PC-3 (cell line): ENCODE results near the gene CERS6. TPM values are rescaled to one million over a fixed set of nuclear protein-coding genes. Genes with fewer than 3 reads are reported as not detected.

Source experiments
- ATAC-seq: fragments of 200-7000 bp; cut with Tn5 transposase; 2 replicates; pipeline ENCODE4 v1.9.1; 2020; ENCODE audit warnings: mild to moderate bottlenecking, moderate library complexity
- BruUV-seq: library from RNA; stranded (reverse); fragments of 400-500 nt; replicated peaks from 2 replicates; lab custom pipeline; 2021; lab: Mats Ljungman, UMichigan
- CTCF ChIA-PET: fragments of 300-600 bp; sonication (Branson Sonifier 250); formaldehyde crosslinking; loops from one replicate; lab custom pipeline; 2022; ENCODE audit warnings: antibody characterized with exemption; lab: Charles Lee
- POLR2A ChIA-PET: fragments of 300-600 bp; sonication (Branson Sonifier 250); formaldehyde crosslinking; loops from one replicate; lab custom pipeline; 2022; ENCODE audit warnings: antibody characterized with exemption; ENCODE audit not compliant: unreplicated experiment; lab: Charles Lee
- DNase-seq: peaks from one replicate; pipeline ENCODE4 v3.0.0-alpha.2; 2015
- H2AFZ ChIP-seq: fragments of 300-600 bp; sonication (generic); 2 replicates; pipeline ENCODE4 v1.6.0; 2016; ENCODE audit warnings: antibody characterized with exemption, low read length
- H3F3A ChIP-seq: fragments of 300-600 bp; sonication (generic); one replicate; pipeline ENCODE4 v1.6.0; 2017; ENCODE audit warnings: antibody characterized with exemption, low read length, control low read depth, mild to moderate bottlenecking; ENCODE audit not compliant: unreplicated experiment
- H3K27ac ChIP-seq: fragments of 300-600 bp; sonication (generic); 2 replicates; pipeline ENCODE4 v1.5.1; 2016; ENCODE audit warnings: mild to moderate bottlenecking, low read length
- H3K27me3 ChIP-seq: fragments of 300-600 bp; sonication (generic); 2 replicates; pipeline ENCODE4 v1.6.1; 2016; ENCODE audit warnings: low read length, mixed read lengths
- H3K36me3 ChIP-seq: fragments of 300-600 bp; sonication (generic); 2 replicates; pipeline ENCODE4 v1.6.1; 2016; ENCODE audit warnings: low read depth, mixed run types, low read length, mixed read lengths
- H3K4me1 ChIP-seq: fragments of 300-600 bp; sonication (generic); 2 replicates; pipeline ENCODE4 v1.5.1; 2016; ENCODE audit warnings: low read length; ENCODE audit not compliant: insufficient read depth
- H3K4me2 ChIP-seq: fragments of 300-600 bp; sonication (generic); 2 replicates; pipeline ENCODE4 v1.6.0; 2016; ENCODE audit warnings: low read length
- H3K4me3 ChIP-seq: fragments of 300-600 bp; sonication (generic); 2 replicates; pipeline ENCODE4 v1.5.1; 2016; ENCODE audit warnings: mild to moderate bottlenecking, low read length, mixed read lengths
- H3K79me2 ChIP-seq: fragments of 300-600 bp; sonication (generic); 2 replicates; pipeline ENCODE4 v1.6.1; 2017; ENCODE audit warnings: low read length, mixed read lengths
- H3K9ac ChIP-seq: fragments of 300-600 bp; sonication (generic); 2 replicates; pipeline ENCODE4 v1.6.0; 2016; ENCODE audit warnings: mild to moderate bottlenecking, low read length
- H3K9me2 ChIP-seq: fragments of 300-600 bp; sonication (generic); replicated peaks from 2 replicates; pipeline ENCODE4 v1.6.1; 2016; ENCODE audit warnings: mixed run types, low read length, mixed read lengths
- H3K9me3 ChIP-seq: fragments of 300-600 bp; sonication (generic); 2 replicates; pipeline ENCODE4 v1.6.1; 2016; ENCODE audit warnings: low read length, mixed read lengths
- H4K20me1 ChIP-seq: fragments of 300-600 bp; sonication (generic); 2 replicates; pipeline ENCODE4 v1.6.1; 2016; ENCODE audit warnings: low read length, mixed read lengths
- CTCF ChIP-seq: fragments of 300-600 bp; sonication (generic); conservative IDR thresholded peaks from 2 replicates; pipeline ENCODE4 v1.5.1; 2017; ENCODE audit warnings: antibody characterized with exemption, low read depth, mild to moderate bottlenecking, low read length
- EZH2 ChIP-seq: fragments of 300-600 bp; sonication (generic); IDR thresholded peaks from one replicate; pipeline ENCODE4 v1.6.1; 2017; ENCODE audit warnings: antibody characterized with exemption, mild to moderate bottlenecking, low read length; ENCODE audit not compliant: unreplicated experiment
- EZH2phosphoT487 ChIP-seq: fragments of 300-600 bp; sonication (generic); IDR thresholded peaks from 2 replicates; pipeline ENCODE4 v1.6.1; 2018; ENCODE audit warnings: mild to moderate bottlenecking, antibody characterized with exemption, low read length, borderline replicate concordance
- intact Hi-C: fragments of 100-400 bp; cut with micrococcal nuclease; formaldehyde crosslinking; loops from 2 replicates; pipeline ENCODE4 v1.9.0; 2023
- total RNA-seq: library from RNA; depleted of rRNA; stranded (reverse); fragments of >200 nt; gene quantifications from 2 replicates; pipeline ENCODE4 v1.2.3, GENCODE V29; 2014

The CERS6 gene
- total RNA-seq, 1 experiment from 2014 or later: 24.2 TPM

GRCh38 chr2:168717790-168718502 lies 261.9 kb downstream of the CERS6 start:
- POLR2A ChIA-PET: no interaction called here
- Histone ChIP-seq H3K9me2 (no peaks in the 10 kb centered on the region), H3F3A (no peaks in the 10 kb centered on the region), H3K27ac (peak overlapping the region; percentile 18; the same call in 1 of the 2 replicates), H3K9me3 (no peaks in the 10 kb centered on the region), H3K79me2 (no peaks in the 10 kb centered on the region), H3K9ac (no peak overlapping the region), H3K36me3 (no peaks in the 10 kb centered on the region), H3K4me1 (peaks cover 25% of the 10 kb centered on the region), H3K4me3 (no peak overlapping the region), H3K27me3 (no peaks in the 10 kb centered on the region), H4K20me1 (no peaks in the 10 kb centered on the region), H2AFZ (no peak overlapping the region), H3K4me2 (no peak overlapping the region)
- DNase-seq (no peak), ATAC-seq (no peak)
- intact Hi-C loops: no loop called here
- no TSS peak for BruUV-seq
- TF ChIP-seq EZH2: no peak
- no peak for TF ChIP-seq EZH2phosphoT487
- TF ChIP-seq CTCF: no peak
- CTCF ChIA-PET: interaction anchor here (0.6 kb wide), 2 partner anchors 375 to 470 kb away, joined by 3 to 4 read pairs; partner anchors contain the start of gene STK39

- H3K4me2 ChIP-seq: peak overlapping the region; percentile 7; the same call in 1 of the 2 replicates
- no peaks in the 10 kb centered on the region for H3K79me2 ChIP-seq
- CTCF ChIA-PET: interaction anchor here (0.6 kb wide), 1 partner anchor 471 kb away, joined by 3 read pairs; the partner anchor contains the start of gene STK39
- H3K9me2 ChIP-seq: no peaks in the 10 kb centered on the region
- H3K36me3 ChIP-seq: no peaks in the 10 kb centered on the region
- no peaks in the 10 kb centered on the region for H4K20me1 ChIP-seq
- no peak overlapping the region for H3K4me3 ChIP-seq
- no peaks in the 10 kb centered on the region for H3F3A ChIP-seq
- no peaks in the 10 kb centered on the region for H3K9me3 ChIP-seq
- H3K4me1 ChIP-seq: peaks cover 25% of the 10 kb centered on the region
- no peaks in the 10 kb centered on the region for H3K27me3 ChIP-seq
- DNase-seq (peak; percentile 71), ATAC-seq (peak; percentile 58)
- POLR2A ChIA-PET: no interaction called here
- TF ChIP-seq EZH2: no peak
- no peak for TF ChIP-seq EZH2phosphoT487
- no peak for TF ChIP-seq CTCF
- H3K9ac ChIP-seq: no peak overlapping the region
- H2AFZ ChIP-seq: no peak overlapping the region
- intact Hi-C loops: no loop called here
- peak overlapping the region; percentile 18; the same call in 1 of the 2 replicates for H3K27ac ChIP-seq
- no TSS peak for BruUV-seq
These were observed 262.6 kb downstream of the CERS6 start for GRCh38 chr2:168718622-168719021.

- no peak overlapping the region for H3K9ac ChIP-seq
- BruUV-seq: no TSS peak
- no peak overlapping the region for H3K27ac ChIP-seq
- no peaks in the 10 kb centered on the region for H3K9me3 ChIP-seq
- no peaks in the 10 kb centered on the region for H4K20me1 ChIP-seq
- no peaks in the 10 kb centered on the region for H3K36me3 ChIP-seq
- intact Hi-C loops: no loop called here
- DNase-seq (no peak), ATAC-seq (no peak)
- no peaks in the 10 kb centered on the region for H3K9me2 ChIP-seq
- H3K4me1 ChIP-seq: peaks cover 25% of the 10 kb centered on the region
- H3K79me2 ChIP-seq: no peaks in the 10 kb centered on the region
- TF ChIP-seq CTCF (no peak), EZH2phosphoT487 (no peak), EZH2 (no peak)
- no peak overlapping the region for H3K4me3 ChIP-seq
- no peaks in the 10 kb centered on the region for H3F3A ChIP-seq
- POLR2A ChIA-PET: no interaction called here
- H3K27me3 ChIP-seq: no peaks in the 10 kb centered on the region
- CTCF ChIA-PET: no interaction called here
- H2AFZ ChIP-seq: no peak overlapping the region
- no peak overlapping the region for H3K4me2 ChIP-seq
These were observed 263.4 kb downstream of the CERS6 start for GRCh38 chr2:168719446-168719845.
